ENCODE measurements around the gene VAV3. TPM values are rescaled to one million over a fixed set of nuclear protein-coding genes. Genes with fewer than 3 reads are reported as not detected.
A peak's percentile ranks its signal among the peaks of the same experiment; 100 is the strongest.

The VAV3 gene
- total and polyA plus RNA-seq, 10 of the 15 experiments (the other 5 are each of a cell fraction or from before 2014, with no cell fraction given), result 0.84 to 5.5 (median 3.4) TPM

GRCh38 chr1:107549152-107549810, 415.7 kb downstream of the VAV3 start (continued):
- TF ChIP-seq PKNOX1 (IDR thresholded peaks at IDR 0.05) (peak; percentile 65), EP300 (IDR thresholded peaks at IDR 0.05; ENCODE audit: borderline replicate concordance in 1 of 2, control insufficient read depth in 1 of 2, low read depth in 2 of 2, low read length in 2 of 2) (0 out of 4 replicates have a peak, but pooled peaks of 1 of the 2 experiments have one; percentile 11), KLF5 (IDR thresholded peaks at IDR 0.05; ENCODE audit: partially characterized antibody) (no peak), RFX5 (IDR thresholded peaks at IDR 0.05; ENCODE audit: low read depth, low read length) (no peak), MTA2 (IDR thresholded peaks at IDR 0.05; ENCODE audit: low read depth) (peak; percentile 50; the same call in 1 of the 2 replicates), CUX1 (IDR thresholded peaks at IDR 0.05; ENCODE audit: insufficient replicate concordance, low read depth, low read length) (no peak), HCFC1 (IDR thresholded peaks at IDR 0.05; ENCODE audit: low read length) (no peak), ATF2 (IDR thresholded peaks at IDR 0.05; ENCODE audit: low read length) (no peak), NR2F1 (conservative IDR thresholded peaks at IDR 0.05) (no peak), ZBTB11 (CRISPR knock-in tag; IDR thresholded peaks at IDR 0.05) (no peak), IKZF2 (IDR thresholded peaks at IDR 0.05) (peak; percentile 24 to 45; a peak in 2 of 4 replicates), HDGF (IDR thresholded peaks at IDR 0.05) (no peak), RCOR1 (conservative IDR thresholded peaks at IDR 0.05; ENCODE audit: low read depth, low read length) (no peak), SREBF2 (IDR thresholded peaks at IDR 0.05; ENCODE audit: low read length) (no peak)
- TF ChIP-seq, protein P1, sequence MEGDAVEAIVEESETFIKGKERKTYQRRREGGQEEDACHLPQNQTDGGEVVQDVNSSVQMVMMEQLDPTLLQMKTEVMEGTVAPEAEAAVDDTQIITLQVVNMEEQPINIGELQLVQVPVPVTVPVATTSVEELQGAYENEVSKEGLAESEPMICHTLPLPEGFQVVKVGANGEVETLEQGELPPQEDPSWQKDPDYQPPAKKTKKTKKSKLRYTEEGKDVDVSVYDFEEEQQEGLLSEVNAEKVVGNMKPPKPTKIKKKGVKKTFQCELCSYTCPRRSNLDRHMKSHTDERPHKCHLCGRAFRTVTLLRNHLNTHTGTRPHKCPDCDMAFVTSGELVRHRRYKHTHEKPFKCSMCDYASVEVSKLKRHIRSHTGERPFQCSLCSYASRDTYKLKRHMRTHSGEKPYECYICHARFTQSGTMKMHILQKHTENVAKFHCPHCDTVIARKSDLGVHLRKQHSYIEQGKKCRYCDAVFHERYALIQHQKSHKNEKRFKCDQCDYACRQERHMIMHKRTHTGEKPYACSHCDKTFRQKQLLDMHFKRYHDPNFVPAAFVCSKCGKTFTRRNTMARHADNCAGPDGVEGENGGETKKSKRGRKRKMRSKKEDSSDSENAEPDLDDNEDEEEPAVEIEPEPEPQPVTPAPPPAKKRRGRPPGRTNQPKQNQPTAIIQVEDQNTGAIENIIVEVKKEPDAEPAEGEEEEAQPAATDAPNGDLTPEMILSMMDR (IDR thresholded peaks at IDR 0.05 in 2 of 3, conservative IDR thresholded peaks at IDR 0.05 in 1 of 3; ENCODE audit: control insufficient read depth in 2 of 3, extremely low read depth in 1 of 3, insufficient read depth in 1 of 3, low read depth in 3 of 3, low read length in 3 of 3), result no peak

All from GM12878 (cell line).